T-helper 1 cell treated with Interleukin-12 subunit alpha and Interleukin-12 subunit beta and Interleukin-4 antibody, amounts not matched to agents 30 ng/mL and 1 ng/mL, for 36 hours (primary cell): ENCODE data around the gene VAV3. TPM values are rescaled to one million over a fixed set of nuclear protein-coding genes. Genes with fewer than 3 reads are reported as not detected.
"Not testable (repeated sequence)": the region's sequence is repeated elsewhere in the genome, so short reads cannot be mapped to it uniquely, and the experiment has no call there.

Experiments
- intact Hi-C: fragments of 100-400 bp; cut with micrococcal nuclease; formaldehyde crosslinking; loops from one replicate; pipeline ENCODE4 v1.15.1; 2024
- total RNA-seq: library from RNA; stranded (reverse); gene quantifications from 2 replicates; pipeline ENCODE4 v1.2.3, GENCODE V29; 2022

Gene VAV3
- total RNA-seq, 1 donor from 2014 or later = 2.0 TPM

DNA sequence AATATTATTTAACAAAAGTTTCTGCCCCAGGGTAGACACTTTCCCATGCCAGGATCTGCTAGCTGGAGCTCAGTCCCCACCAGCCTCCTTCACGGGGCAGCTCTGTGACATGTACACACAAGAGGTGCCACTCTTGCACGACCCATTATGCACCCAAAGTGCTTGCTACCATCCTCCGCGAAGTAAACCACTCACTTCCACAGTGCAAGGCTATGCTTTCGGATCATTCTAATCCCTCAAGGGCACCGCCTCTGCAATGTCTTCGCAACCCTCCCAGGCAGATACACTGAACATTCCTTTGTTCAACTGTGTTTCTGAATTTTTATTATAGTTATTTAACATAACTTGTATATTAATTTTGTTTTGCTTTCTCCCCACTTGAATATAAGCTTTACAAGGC is 303.8 kb downstream of the VAV3 start:
- intact Hi-C loops = no loop called here

DNA sequence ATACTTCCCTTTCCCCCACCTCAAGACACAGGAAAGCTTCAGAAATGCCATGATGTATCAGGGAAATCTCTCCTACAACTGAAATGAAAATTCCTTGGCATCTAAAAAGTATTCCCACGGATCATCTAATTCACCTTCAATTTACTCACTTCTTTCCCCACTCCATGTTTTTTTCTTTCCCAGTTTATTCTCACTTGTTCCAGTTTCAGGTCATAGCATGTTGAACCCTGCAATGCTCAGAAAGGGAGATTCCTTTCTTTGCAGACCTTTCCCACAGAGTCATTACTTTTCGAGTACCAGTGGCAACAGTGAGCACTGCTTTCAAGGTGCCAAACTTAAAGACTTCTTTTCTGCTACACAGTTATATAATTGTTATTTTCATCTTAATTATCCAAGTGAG is 305.0 kb downstream of the VAV3 start:
- intact Hi-C loops = no loop called here

- intact Hi-C loops = no loop called here
These were observed 307.6 kb downstream of the VAV3 start for GRCh38 chr1:107657356-107657755.

GRCh38 chr1:107653765-107654164 is 311.2 kb downstream of the VAV3 start:
- intact Hi-C loops = no loop called here

DNA sequence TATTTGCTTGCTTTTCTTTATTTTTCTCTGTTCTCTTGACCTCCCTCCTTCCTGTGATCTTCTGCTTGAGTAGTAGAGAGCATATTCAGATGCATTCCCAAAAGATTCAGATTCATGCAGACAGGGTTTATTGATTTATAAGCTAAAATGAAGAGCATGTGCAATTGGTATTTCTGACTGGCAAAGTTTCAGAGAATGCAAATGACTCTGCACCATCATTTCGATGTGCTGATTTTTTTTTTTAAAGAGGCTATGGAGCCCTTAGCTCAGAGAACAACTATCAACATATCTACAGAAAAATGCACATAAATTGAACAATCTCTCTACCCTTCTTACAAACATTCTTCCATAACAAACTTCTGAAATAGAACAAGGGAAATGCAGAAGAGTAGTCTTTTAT is 312.0 kb downstream of the VAV3 start:
- intact Hi-C loops = no loop called here

DNA sequence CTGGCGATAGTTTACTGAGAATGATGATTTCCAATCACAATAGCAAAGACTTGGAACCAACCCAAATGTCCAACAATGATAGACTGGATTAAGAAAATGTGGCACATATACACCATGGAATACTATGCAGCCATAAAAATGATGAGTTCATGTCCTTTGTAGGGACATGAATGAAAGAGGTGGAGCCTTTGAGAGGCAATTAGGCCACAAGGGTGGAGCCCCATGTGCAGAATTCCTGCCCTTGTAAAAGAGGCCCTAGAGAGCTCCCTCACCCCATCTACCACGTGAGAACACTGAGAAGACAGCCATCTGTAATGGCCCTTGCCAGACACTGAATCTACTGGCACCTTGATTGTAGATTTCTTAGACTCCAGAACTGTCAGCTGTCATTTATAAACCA is 314.2 kb downstream of the VAV3 start:
- intact Hi-C loops = not testable (repeated sequence)

- intact Hi-C loops = no loop called here
These were observed 316.0 kb downstream of the VAV3 start for GRCh38 chr1:107649023-107649422.

DNA sequence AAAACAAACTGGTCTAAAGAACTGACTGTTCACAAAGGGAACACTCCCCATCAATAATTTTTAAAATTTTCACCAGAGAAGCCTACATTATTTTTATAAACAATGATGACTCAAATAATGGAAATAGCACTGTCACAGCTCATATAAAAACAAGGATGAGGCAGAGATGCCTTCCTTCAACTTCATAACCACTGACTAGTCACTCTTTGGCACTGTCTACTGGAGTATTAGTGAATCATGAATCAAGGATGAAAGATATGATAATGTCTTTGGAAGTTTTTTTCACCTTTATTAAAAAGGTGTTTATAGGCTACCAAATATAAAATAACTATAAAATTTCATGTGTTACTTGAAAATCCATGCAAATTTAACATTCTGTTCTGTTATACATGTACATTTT is 316.9 kb downstream of the VAV3 start:
- intact Hi-C loops = no loop called here

GRCh38 chr1:107647012-107647411 is 318.0 kb downstream of the VAV3 start:
- intact Hi-C loops = no loop called here

- intact Hi-C loops = no loop called here
These were observed 321.2 kb downstream of the VAV3 start for GRCh38 chr1:107643766-107644165.

- intact Hi-C loops = no loop called here
These were observed 324.8 kb downstream of the VAV3 start for GRCh38 chr1:107640207-107640606.

DNA sequence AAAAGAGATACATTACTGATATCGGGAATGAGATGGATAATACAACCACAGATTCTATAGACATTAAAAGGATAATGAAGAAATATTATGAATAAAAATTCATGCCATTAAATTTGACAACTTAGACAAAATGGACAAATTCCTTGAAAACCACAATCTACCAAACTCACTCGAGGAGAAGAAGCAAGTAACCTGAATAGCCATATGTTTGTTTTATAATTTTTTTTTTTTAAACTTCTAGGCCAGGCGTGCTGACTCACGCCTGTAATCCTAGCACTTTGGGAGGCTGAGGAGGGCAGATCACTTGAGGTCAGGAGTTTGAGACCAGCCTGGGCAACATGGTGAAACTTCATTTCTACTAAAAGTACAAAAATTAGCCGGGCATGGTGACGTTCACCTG is 327.9 kb downstream of the VAV3 start:
- intact Hi-C loops = no loop called here

- intact Hi-C loops = no loop called here
These were observed 331.4 kb downstream of the VAV3 start for GRCh38 chr1:107633596-107633995.

- intact Hi-C loops = no loop called here
These were observed 338.7 kb downstream of the VAV3 start for GRCh38 chr1:107626073-107626796.

- intact Hi-C loops = no loop called here
These were observed 339.5 kb downstream of the VAV3 start for GRCh38 chr1:107625405-107626029.

DNA sequence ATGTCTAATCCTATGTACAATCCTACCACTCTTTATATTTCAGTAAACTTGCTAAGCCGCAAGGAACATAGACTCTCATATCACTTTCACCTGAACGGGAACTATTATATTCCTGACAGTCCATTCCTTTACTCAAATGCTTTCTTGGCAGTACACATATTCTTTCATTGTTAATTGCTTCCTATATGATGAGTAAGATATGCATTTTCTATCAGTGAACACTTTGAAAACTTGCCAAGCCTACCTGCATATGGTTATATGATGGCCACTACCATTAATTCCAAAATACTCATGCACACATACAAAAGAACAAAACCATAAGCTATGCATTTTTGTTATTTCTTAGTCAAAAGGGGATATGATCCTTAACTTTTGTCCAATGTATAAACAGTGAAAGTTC is 341.5 kb downstream of the VAV3 start:
- intact Hi-C loops = no loop called here

GRCh38 chr1:107622966-107623365 is 342.0 kb downstream of the VAV3 start:
- intact Hi-C loops = no loop called here

DNA sequence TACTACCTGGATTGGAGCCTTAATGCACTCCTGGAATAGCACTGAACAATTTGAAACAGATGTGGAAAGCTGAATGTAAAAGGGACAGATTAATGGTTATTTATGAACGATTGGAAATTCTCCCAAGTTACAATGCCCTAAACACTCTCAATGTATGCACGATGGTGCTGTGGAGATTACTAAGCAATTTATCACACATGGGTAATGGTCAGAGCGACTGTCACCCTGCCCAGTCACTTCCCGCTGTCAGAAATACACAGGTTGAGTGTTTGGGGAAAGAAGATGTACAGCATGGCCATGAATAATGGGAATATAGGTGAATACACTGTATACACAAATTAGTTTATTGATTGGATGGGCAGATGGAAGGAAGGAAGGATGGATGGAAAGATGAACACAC is 342.4 kb downstream of the VAV3 start:
- intact Hi-C loops = no loop called here

DNA sequence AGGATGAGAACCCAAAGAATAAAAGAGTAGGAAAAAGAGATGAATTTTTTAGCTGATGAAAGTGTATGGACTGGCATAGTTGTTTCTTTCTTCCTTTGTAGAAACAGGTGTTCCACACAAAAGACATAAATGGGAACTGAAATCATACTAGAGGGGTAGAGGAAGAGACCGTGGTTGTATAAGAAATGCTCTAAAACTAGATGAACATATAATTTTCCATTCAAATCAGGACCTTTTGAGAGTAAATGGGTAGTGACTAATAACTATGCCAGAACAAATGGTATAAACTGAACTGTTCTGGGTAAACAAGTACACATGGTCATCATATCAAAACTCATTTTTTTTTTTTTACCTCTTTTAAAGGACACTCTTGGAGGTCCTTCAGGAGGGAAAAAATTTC is 344.2 kb downstream of the VAV3 start:
- intact Hi-C loops = no loop called here

GRCh38 chr1:107618539-107618938 is 346.4 kb downstream of the VAV3 start:
- intact Hi-C loops = no loop called here

DNA sequence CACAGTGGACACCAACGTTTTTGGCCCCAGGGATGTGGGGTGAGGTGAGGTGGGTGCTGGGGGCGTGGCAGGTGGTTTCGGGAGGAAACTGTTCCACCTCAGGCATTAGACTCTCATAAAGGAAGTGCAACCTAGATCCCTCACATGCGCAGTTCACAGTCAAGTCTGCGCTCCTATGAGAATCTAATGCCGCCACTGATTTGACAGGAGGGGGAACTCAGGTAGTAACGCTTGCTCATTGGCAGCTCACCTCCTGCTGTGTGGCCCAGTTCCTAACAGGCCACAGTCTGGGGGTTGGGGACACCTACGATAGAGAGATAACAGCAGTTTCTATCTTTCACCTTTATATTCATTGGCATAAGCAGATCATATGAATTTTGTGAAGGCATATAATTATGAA is 347.1 kb downstream of the VAV3 start:
- intact Hi-C loops = no loop called here

DNA sequence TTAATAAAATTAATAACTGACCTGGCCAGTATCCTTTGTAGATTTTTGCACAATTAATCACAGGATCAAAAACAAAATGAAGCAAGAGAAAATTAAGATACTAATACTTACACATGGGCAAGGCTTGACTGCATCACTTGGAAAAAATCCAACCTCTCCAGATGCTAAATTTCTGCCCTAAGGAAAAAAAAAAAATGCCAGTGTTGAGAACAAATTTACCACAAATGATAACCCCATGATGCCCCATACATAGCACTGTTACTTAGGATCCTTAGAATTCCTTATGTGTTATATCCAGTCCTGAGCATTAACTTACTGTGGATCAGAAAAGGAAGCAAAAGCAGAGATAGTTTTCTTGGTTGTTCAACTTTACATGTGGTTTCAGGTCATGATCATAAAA is 347.5 kb downstream of the VAV3 start:
- intact Hi-C loops = no loop called here

GRCh38 chr1:107609808-107610207 is 355.2 kb downstream of the VAV3 start:
- intact Hi-C loops = no loop called here
